GM19463 (cell line): ENCODE results near the gene PFKL.
"Not testable (repeated sequence)": the region's sequence is repeated elsewhere in the genome, so short reads cannot be mapped to it uniquely, and the experiment has no call there.

ENCODE experiments used
- ATAC-seq: cut with Tn5 transposase; IDR thresholded peaks from one replicate; pipeline ENCODE4 v1.9.1; 2021; ENCODE audit warnings: mild to moderate bottlenecking, moderate library complexity; ENCODE audit not compliant: unreplicated experiment

Gene PFKL

GRCh38 chr21:44293551-44294231 lies 6.2 kb upstream of the PFKL start:
- no peak for ATAC-seq

- ATAC-seq = no peak
These were observed 5.3 kb upstream of the PFKL start for GRCh38 chr21:44294391-44295162.

- no peak for ATAC-seq
These were observed 4.7 kb upstream of the PFKL start for GRCh38 chr21:44295163-44295573.

GRCh38 chr21:44295646-44296045 lies 4.2 kb upstream of the PFKL start:
- no peak for ATAC-seq

GRCh38 chr21:44296103-44296519 lies 3.7 kb upstream of the PFKL start:
- no peak for ATAC-seq

- ATAC-seq = no peak
These were observed 2.9 kb upstream of the PFKL start for GRCh38 chr21:44296916-44297315.

- no peak for ATAC-seq
These were observed 2.1 kb upstream of the PFKL start for GRCh38 chr21:44297525-44298290.

GRCh38 chr21:44298301-44298700 lies 1.6 kb upstream of the PFKL start:
- no peak for ATAC-seq

- no peak for ATAC-seq
These were observed 782 bp upstream of the PFKL start for GRCh38 chr21:44299085-44299457.

GRCh38 chr21:44300262-44300959 lies 558 bp downstream of the PFKL start:
- peak; percentile 41 for ATAC-seq

GRCh38 chr21:44301141-44301540 lies 1.3 kb downstream of the PFKL start:
- ATAC-seq = no peak

- ATAC-seq = no peak
These were observed 2.1 kb downstream of the PFKL start for GRCh38 chr21:44301961-44302406.

GRCh38 chr21:44302573-44303401 lies 2.9 kb downstream of the PFKL start:
- ATAC-seq = not testable (repeated sequence)

GRCh38 chr21:44303490-44303981 lies 3.7 kb downstream of the PFKL start:
- no peak for ATAC-seq

GRCh38 chr21:44304011-44304616 lies 4.3 kb downstream of the PFKL start:
- ATAC-seq = no peak

- no peak for ATAC-seq
These were observed 5.0 kb downstream of the PFKL start for GRCh38 chr21:44304877-44305293.

- ATAC-seq = no peak
These were observed 5.8 kb downstream of the PFKL start for GRCh38 chr21:44305691-44306090.

- ATAC-seq = no peak
These were observed 7.3 kb downstream of the PFKL start for GRCh38 chr21:44306936-44307704.
